Stomach (tissue), 9 donors: ENCODE data around the gene DRD4. TPM values are rescaled to one million over a fixed set of nuclear protein-coding genes. Genes with fewer than 3 reads are reported as not detected.
"Not testable (repeated sequence)": the region's sequence is repeated elsewhere in the genome, so short reads cannot be mapped to it uniquely, and the experiment has no call there.

Source experiments
- DNase-seq, 2 donors: peaks; one replicate each; pipeline versions ENCODE4 v3.0.0 to v3.0.0-alpha.2; 2013 to 2019
- H3K27ac ChIP-seq, 5 donors: fragments of 200-600 bp in 4 of 5; sonication (generic) in 4 of 5; one replicate each; pipeline ENCODE4 v1.5.1; 2013 to 2019; ENCODE audit warnings: mild to moderate bottlenecking in 1 of 5, moderate library complexity in 1 of 5
- H3K27me3 ChIP-seq, 3 donors: fragments of 200-600 bp; sonication (generic); one replicate each; pipeline ENCODE4 v1.5.1; 2017 to 2019; ENCODE audit warnings: mixed run types in 1 of 3
- H3K36me3 ChIP-seq, 4 donors: fragments of 200-600 bp; sonication (generic); 1 replicate in 3 of 4; 2 replicates in 1 of 4; pipeline ENCODE4 v1.5.1; 2016 to 2019
- H3K4me1 ChIP-seq, 4 donors: fragments of 200-600 bp; sonication (generic); one replicate each; pipeline ENCODE4 v1.5.1; 2016 to 2019
- H3K4me3 ChIP-seq, 4 donors: fragments of 200-600 bp; sonication (generic) in 3 of 4; one replicate each; pipeline ENCODE4 v1.5.1; 2016 to 2019; ENCODE audit warnings: mild to moderate bottlenecking in 1 of 4
- H3K9me3 ChIP-seq, 4 donors: fragments of 200-600 bp; sonication (generic); one replicate each; pipeline ENCODE4 v1.5.1; 2016 to 2019
- CTCF ChIP-seq, 7 experiments: fragments of 450-650 bp in 4 of 7; fragments of 200-600 bp in 3 of 7; sonication (generic) in 3 of 7; IDR thresholded peaks; one replicate each; pipeline ENCODE4 v1.5.1; 2016 to 2019; ENCODE audit warnings: antibody characterized with exemption in 7 of 7, control low read depth in 2 of 7, mild to moderate bottlenecking in 1 of 7
- EP300 ChIP-seq: sonication (generic); formaldehyde crosslinking; IDR thresholded peaks from one replicate; pipeline ENCODE4 v1.6.1; 2017; ENCODE audit warnings: antibody characterized with exemption
- POLR2A ChIP-seq, 4 donors: fragments of 450-650 bp; IDR thresholded peaks; one replicate each; pipeline ENCODE4 v1.6.1; 2016; ENCODE audit warnings: antibody characterized with exemption in 4 of 4, control low read depth in 2 of 4, mild to moderate bottlenecking in 1 of 4, moderate library complexity in 1 of 4
- POLR2AphosphoS5 ChIP-seq, 3 donors: sonication (generic); formaldehyde crosslinking; IDR thresholded peaks; one replicate each; pipeline ENCODE4 v1.6.1; 2016; ENCODE audit warnings: antibody characterized with exemption in 3 of 3
- WGBS, 5 donors: extraction: QIAGEN DNeasy Blood & Tissue Kit in 3 of 5; methylation state at CpG; one replicate each; pipeline versions ENCODE4 v1.1.5 to v1.1.7; 2013 to 2018; 5-methylcytosine and 5-hydroxymethylcytosine counted together
- intact Hi-C: fragments of 100-400 bp; cut with DNase I; formaldehyde crosslinking; loops from one replicate; pipeline ENCODE4 v1.15.1; 2023; ENCODE audit warnings: low total_unique reads
- polyA plus RNA-seq, 3 donors: library from polyadenylated mRNA; stranded (reverse); fragments of 200-250 nt; gene quantifications; one replicate each; pipeline ENCODE4 v1.2.3, GENCODE V29; 2013
- total RNA-seq, 5 donors: library from RNA; depleted of rRNA; stranded (reverse); fragments of >200 nt; gene quantifications; one replicate each; pipeline versions ENCODE4 v1.1.0 to v1.2.3, GENCODE V29; 2014 to 2016
- donor health status: healthy with polysubstance abuse.
- donor health status: Bipolar disorder and iron deficiency.
- donor health status: healthy.

Gene DRD4
- total and polyA plus RNA-seq, 8 donors, result 0.19 to 1.7 (median 0.50) TPM; not detected in 5

- Histone ChIP-seq H3K27me3 (no peaks in the 10 kb centered on the region), H3K4me3 (no peak overlapping the region), H3K27ac (no peak overlapping the region), H3K9me3 (no peaks in the 10 kb centered on the region), H3K4me1 (peaks cover 5 to 10% (median 7%) of the 10 kb centered on the region in 4 donors), H3K36me3 (peaks cover 13 to 57% (median 40%) of the 10 kb centered on the region in 4 donors)
- intact Hi-C loops, result no loop called here
- TF ChIP-seq EP300 (no peak), POLR2AphosphoS5 (IDR thresholded peaks at IDR 0.05) (no peak), CTCF (IDR thresholded peaks at IDR 0.05) (no peak), POLR2A (IDR thresholded peaks at IDR 0.05) (no peak)
- DNase-seq, result no peak
- WGBS, 5 donors, result 88 to 97% (median 93%) methylated on average over 10 of the region's 10 CpGs
Observed at GRCh38 chr11:650482-650881, 13.4 kb downstream of the DRD4 start.

- peaks cover 5 to 14% (median 7%) of the 10 kb centered on the region in 4 donors for H3K4me1 ChIP-seq
- H3K36me3 ChIP-seq, result peaks cover 10 to 67% (median 48%) of the 10 kb centered on the region in 4 donors
- H3K9me3 ChIP-seq, DNase-seq, H3K27ac ChIP-seq, H3K4me3 ChIP-seq, H3K27me3 ChIP-seq, intact Hi-C loops: not testable (repeated sequence)
- WGBS, 5 donors, result 88 to 94% (median 91%) methylated on average over 13 to 14 of the region's 14 CpGs
Observed at GRCh38 chr11:653136-653535, 16.1 kb downstream of the DRD4 start.

GRCh38 chr11:653837-654236, 16.8 kb downstream of the DRD4 start:
- Histone ChIP-seq H3K4me1 (peaks cover 5 to 14% (median 7%) of the 10 kb centered on the region in 4 donors), H3K4me3 (no peak overlapping the region), H3K36me3 (peaks cover 10 to 74% (median 55%) of the 10 kb centered on the region in 4 donors), H3K27ac (no peak overlapping the region), H3K9me3 (no peaks in the 10 kb centered on the region), H3K27me3 (no peaks in the 10 kb centered on the region)
- TF ChIP-seq CTCF (IDR thresholded peaks at IDR 0.05), result no peak
- no peak for TF ChIP-seq POLR2AphosphoS5 (IDR thresholded peaks at IDR 0.05)
- no peak for TF ChIP-seq POLR2A (IDR thresholded peaks at IDR 0.05)
- no peak for TF ChIP-seq EP300
- no peak for DNase-seq
- WGBS, 5 donors, result 89 to 94% (median 92%) methylated on average over 12 to 15 of the region's 15 CpGs
- intact Hi-C loops, result no loop called here

GRCh38 chr11:654444-654843, 17.4 kb downstream of the DRD4 start:
- H3K27ac ChIP-seq, H3K9me3 ChIP-seq, intact Hi-C loops, DNase-seq, H3K4me3 ChIP-seq, H3K27me3 ChIP-seq: not testable (repeated sequence)
- 84 to 94% (median 92%) methylated on average over 12 of the region's 12 CpGs for WGBS, 5 donors
- Histone ChIP-seq H3K4me1 (peaks cover 5 to 14% (median 7%) of the 10 kb centered on the region in 4 donors), H3K36me3 (peaks cover 8 to 75% (median 60%) of the 10 kb centered on the region in 4 donors)

DNA sequence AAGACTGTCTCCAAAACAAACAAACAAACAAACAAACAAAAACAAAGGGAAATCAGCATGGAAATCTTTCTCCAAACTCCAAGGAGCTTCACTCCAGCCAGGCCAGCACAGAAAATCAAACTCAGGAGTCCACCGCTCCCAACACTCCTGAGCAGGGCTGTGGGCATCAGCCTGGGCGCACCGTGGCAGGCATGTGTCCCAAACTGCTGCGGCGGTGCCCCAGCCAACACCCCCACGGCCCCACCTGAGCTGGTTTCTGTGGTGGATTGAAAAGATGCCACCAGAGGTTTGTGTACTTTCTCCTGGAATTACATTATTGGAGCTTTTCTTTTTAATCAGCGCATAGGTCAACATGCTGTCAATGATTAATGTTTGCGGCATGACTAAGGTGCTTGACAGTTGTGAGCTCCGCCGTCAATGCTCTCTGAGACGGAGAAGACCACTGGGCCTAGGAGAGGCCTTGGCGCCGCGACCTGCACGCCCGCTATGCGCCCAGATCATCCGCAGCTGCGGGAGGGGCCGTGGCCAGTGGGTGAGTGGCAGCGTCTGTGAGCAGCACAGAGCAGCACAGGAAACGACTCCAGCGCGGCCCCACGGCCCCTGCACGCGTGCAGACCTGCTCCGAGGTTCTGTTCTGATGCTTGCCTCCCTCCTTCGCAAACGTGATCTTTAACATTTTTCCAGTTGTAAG, 18.1 kb downstream of the DRD4 start:
- peaks cover 5 to 14% (median 7%) of the 10 kb centered on the region in 4 donors for H3K4me1 ChIP-seq
- H3K27ac ChIP-seq, result no peak overlapping the region
- H3K36me3 ChIP-seq, result peaks cover 6 to 80% (median 64%) of the 10 kb centered on the region in 4 donors
- 40 to 63% (median 54%) methylated on average over 16 to 30 of the region's 30 CpGs for WGBS, 5 donors
- H3K9me3 ChIP-seq, result no peaks in the 10 kb centered on the region
- DNase-seq, result peak in 1 of 2 donors; percentile 69
- H3K27me3 ChIP-seq, result no peaks in the 10 kb centered on the region
- TF ChIP-seq POLR2A (IDR thresholded peaks at IDR 0.05), result no peak
- no peak for TF ChIP-seq EP300
- TF ChIP-seq POLR2AphosphoS5 (IDR thresholded peaks at IDR 0.05), result no peak
- TF ChIP-seq CTCF (IDR thresholded peaks at IDR 0.05), result no peak
- no peak overlapping the region for H3K4me3 ChIP-seq
- intact Hi-C loops, result no loop called here
